K562 (cell line): ENCODE data around the gene RAB3GAP2. TPM values are rescaled to one million over a fixed set of nuclear protein-coding genes. Genes with fewer than 3 reads are reported as not detected.

Experiments used
- CEBPB ChIP-seq: fragments of 450-650 bp; IDR thresholded peaks from 2 replicates; pipeline ENCODE4 v1.6.1; 2016; ENCODE audit warnings: missing genetic modification characterization, missing compliant biosample characterization
- HOMEZ ChIP-seq: fragments of 250-450 bp; sonication (Bioruptor Pico); IDR thresholded peaks from 2 replicates; pipeline ENCODE4 v1.4.0; 2020; ENCODE audit warnings: mild to moderate bottlenecking, moderate library complexity
- MTF1 ChIP-seq: fragments of 250-450 bp; sonication (Bioruptor Pico); IDR thresholded peaks from 2 replicates; pipeline ENCODE4 v1.9.0; 2021; ENCODE audit warnings: moderate library complexity, mild to moderate bottlenecking, inconsistent platforms, borderline replicate concordance
- polyA plus RNA-seq, 8 experiments: library from polyadenylated mRNA; depleted of rRNA in 4 of 8; stranded (reverse) in 5 of 8; unstranded in 3 of 8; fragments of >200 nt; fragmentation: Nextera tagmentation in 2 of 8; fragmentation: Illumina TruSeq in 1 of 8; extraction: Ambion mirVana in 2 of 8; extraction: Trizol in 1 of 8; gene quantifications; 2 replicates each; pipeline versions ENCODE4 v1.2.1 to v1.2.3, GENCODE V29; 2011 to 2014; ENCODE audit warnings: inconsistent platforms in 1 of 8, missing spikeins in 1 of 8
- total RNA-seq, 7 experiments: library from RNA; depleted of rRNA in 6 of 7; stranded (reverse); fragments of >200 nt in 6 of 7; fragmentation: Illumina TruSeq in 2 of 7; extraction: Trizol in 2 of 7; gene quantifications; 2 replicates each; pipeline versions ENCODE4 v1.2.1 to v1.2.3, GENCODE V29; 2011 to 2021; ENCODE audit warnings: low replicate concordance in 1 of 7
- TF ChIP-seq, protein P1 (sequence below): fragments of 150-350 bp; IDR thresholded peaks from 2 replicates; pipeline ENCODE4 v1.6.1; 2014; ENCODE audit warnings: low read depth, mild to moderate bottlenecking, low read length, borderline replicate concordance
- TF ChIP-seq, protein P2 (sequence below): sonication (generic); IDR thresholded peaks from 2 replicates; pipeline ENCODE4 v1.6.1; 2016

RAB3GAP2 gene
- total and polyA plus RNA-seq, 9 of the 15 experiments (the other 6 are each of a cell fraction or from before 2014, with no cell fraction given): 14.1 to 69.1 (median 32.2) TPM

DNA sequence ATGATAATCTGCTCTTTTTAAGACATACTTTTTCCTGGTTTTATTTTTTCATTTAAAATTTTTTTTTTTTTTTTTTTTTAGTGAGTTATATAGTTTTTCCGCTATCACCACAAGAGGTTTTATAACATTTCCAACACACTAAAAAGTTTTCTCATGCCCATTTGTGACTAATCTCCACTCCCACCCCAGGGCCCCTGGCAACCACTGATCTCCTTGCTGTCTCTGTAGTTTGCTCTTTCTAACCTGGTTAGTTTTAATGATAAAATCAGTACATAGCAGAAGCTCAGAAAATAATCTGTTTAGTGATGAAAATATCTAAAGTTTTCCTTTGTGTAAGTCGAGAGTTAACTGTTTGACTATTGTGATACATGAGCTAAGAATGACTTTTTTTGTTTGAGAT, 136.5 kb downstream of the RAB3GAP2 start (continued):
- TF ChIP-seq, protein P1, sequence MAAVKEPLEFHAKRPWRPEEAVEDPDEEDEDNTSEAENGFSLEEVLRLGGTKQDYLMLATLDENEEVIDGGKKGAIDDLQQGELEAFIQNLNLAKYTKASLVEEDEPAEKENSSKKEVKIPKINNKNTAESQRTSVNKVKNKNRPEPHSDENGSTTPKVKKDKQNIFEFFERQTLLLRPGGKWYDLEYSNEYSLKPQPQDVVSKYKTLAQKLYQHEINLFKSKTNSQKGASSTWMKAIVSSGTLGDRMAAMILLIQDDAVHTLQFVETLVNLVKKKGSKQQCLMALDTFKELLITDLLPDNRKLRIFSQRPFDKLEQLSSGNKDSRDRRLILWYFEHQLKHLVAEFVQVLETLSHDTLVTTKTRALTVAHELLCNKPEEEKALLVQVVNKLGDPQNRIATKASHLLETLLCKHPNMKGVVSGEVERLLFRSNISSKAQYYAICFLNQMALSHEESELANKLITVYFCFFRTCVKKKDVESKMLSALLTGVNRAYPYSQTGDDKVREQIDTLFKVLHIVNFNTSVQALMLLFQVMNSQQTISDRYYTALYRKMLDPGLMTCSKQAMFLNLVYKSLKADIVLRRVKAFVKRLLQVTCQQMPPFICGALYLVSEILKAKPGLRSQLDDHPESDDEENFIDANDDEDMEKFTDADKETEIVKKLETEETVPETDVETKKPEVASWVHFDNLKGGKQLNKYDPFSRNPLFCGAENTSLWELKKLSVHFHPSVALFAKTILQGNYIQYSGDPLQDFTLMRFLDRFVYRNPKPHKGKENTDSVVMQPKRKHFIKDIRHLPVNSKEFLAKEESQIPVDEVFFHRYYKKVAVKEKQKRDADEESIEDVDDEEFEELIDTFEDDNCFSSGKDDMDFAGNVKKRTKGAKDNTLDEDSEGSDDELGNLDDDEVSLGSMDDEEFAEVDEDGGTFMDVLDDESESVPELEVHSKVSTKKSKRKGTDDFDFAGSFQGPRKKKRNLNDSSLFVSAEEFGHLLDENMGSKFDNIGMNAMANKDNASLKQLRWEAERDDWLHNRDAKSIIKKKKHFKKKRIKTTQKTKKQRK: no peak
- TF ChIP-seq MTF1 (CRISPR knock-in tag) (no peak), CEBPB (tag) (no peak), HOMEZ (CRISPR knock-in tag) (no peak)
- TF ChIP-seq, protein P2, sequence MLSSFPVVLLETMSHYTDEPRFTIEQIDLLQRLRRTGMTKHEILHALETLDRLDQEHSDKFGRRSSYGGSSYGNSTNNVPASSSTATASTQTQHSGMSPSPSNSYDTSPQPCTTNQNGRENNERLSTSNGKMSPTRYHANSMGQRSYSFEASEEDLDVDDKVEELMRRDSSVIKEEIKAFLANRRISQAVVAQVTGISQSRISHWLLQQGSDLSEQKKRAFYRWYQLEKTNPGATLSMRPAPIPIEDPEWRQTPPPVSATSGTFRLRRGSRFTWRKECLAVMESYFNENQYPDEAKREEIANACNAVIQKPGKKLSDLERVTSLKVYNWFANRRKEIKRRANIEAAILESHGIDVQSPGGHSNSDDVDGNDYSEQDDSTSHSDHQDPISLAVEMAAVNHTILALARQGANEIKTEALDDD: no peak
